Muscle layer of duodenum (tissue), 2 donors: ENCODE results near the gene SLC3A2.

Source experiments
- H3K27ac ChIP-seq: one replicate; pipeline ENCODE4 v1.7.0; 2013; ENCODE audit warnings: mild to moderate bottlenecking, low read length
- H3K27me3 ChIP-seq: one replicate; pipeline ENCODE4 v1.7.0; 2013; ENCODE audit warnings: low read depth, mild to moderate bottlenecking, control low read depth, low read length
- H3K36me3 ChIP-seq, 2 donors: one replicate each; pipeline ENCODE4 v1.7.0; 2013; ENCODE audit warnings: low read length in 2 of 2, control low read depth in 1 of 2, mild to moderate bottlenecking in 1 of 2; ENCODE audit not compliant: insufficient read depth in 2 of 2, control insufficient read depth in 1 of 2
- H3K4me1 ChIP-seq, 2 donors: one replicate each; pipeline ENCODE4 v1.7.0; 2013; ENCODE audit warnings: low read length in 2 of 2, mild to moderate bottlenecking in 2 of 2, control low read depth in 1 of 2, moderate library complexity in 1 of 2; ENCODE audit not compliant: insufficient read depth in 2 of 2, control insufficient read depth in 1 of 2
- H3K4me3 ChIP-seq, 2 donors: one replicate each; pipeline ENCODE4 v1.7.0; 2013; ENCODE audit warnings: low read length in 2 of 2, low read depth in 1 of 2, mild to moderate bottlenecking in 1 of 2
- H3K9me3 ChIP-seq, 2 donors: one replicate each; pipeline ENCODE4 v1.7.0; 2013; ENCODE audit warnings: low read length in 2 of 2, control low read depth in 1 of 2, mild to moderate bottlenecking in 1 of 2; ENCODE audit not compliant: control insufficient read depth in 1 of 2
- donor health status: healthy.

The SLC3A2 gene

GRCh38 chr11:62865635-62866034 is 15.1 kb upstream of the SLC3A2 start:
- no peaks in the 10 kb centered on the region for H3K9me3 ChIP-seq
- no peak overlapping the region for H3K4me3 ChIP-seq
- no peaks in the 10 kb centered on the region for H3K4me1 ChIP-seq
- no peaks in the 10 kb centered on the region for H3K36me3 ChIP-seq
- H3K27me3 ChIP-seq, result no peaks in the 10 kb centered on the region
- H3K27ac ChIP-seq, result no peak overlapping the region

- Histone ChIP-seq H3K27ac (no peak overlapping the region), H3K4me1 (peaks cover 5 to 8% of the 10 kb centered on the region in 2 donors), H3K27me3 (no peaks in the 10 kb centered on the region), H3K36me3 (no peaks in the 10 kb centered on the region), H3K9me3 (no peaks in the 10 kb centered on the region), H3K4me3 (no peak overlapping the region)
These were observed 5.8 kb upstream of the SLC3A2 start for GRCh38 chr11:62874851-62875250.

GRCh38 chr11:62875698-62876478 is 4.8 kb upstream of the SLC3A2 start:
- Histone ChIP-seq H3K27me3 (no peaks in the 10 kb centered on the region), H3K36me3 (peaks cover 0 to 2% of the 10 kb centered on the region in 2 donors), H3K4me1 (peaks cover 10 to 14% of the 10 kb centered on the region in 2 donors), H3K27ac (no peak overlapping the region), H3K9me3 (no peaks in the 10 kb centered on the region), H3K4me3 (no peak overlapping the region)

GRCh38 chr11:62876712-62877111 is 4.0 kb upstream of the SLC3A2 start:
- H3K27ac ChIP-seq, result no peak overlapping the region
- no peaks in the 10 kb centered on the region for H3K9me3 ChIP-seq

GRCh38 chr11:62879235-62879978 is 1.3 kb upstream of the SLC3A2 start:
- peaks cover 19 to 36% of the 10 kb centered on the region in 2 donors for H3K36me3 ChIP-seq
- H3K9me3 ChIP-seq, result no peaks in the 10 kb centered on the region
- peak overlapping the region; percentile 99 for H3K27ac ChIP-seq
- peaks cover 21 to 39% of the 10 kb centered on the region in 2 donors for H3K4me1 ChIP-seq
- no peaks in the 10 kb centered on the region for H3K27me3 ChIP-seq
- H3K4me3 ChIP-seq, result peak overlapping the region; percentile 94 to 97

More at GRCh38 chr11:62876712-62877111, 4.0 kb upstream of the SLC3A2 start:
- peaks cover 0 to 9% of the 10 kb centered on the region in 2 donors for H3K36me3 ChIP-seq
- no peak overlapping the region for H3K4me3 ChIP-seq
- no peaks in the 10 kb centered on the region for H3K27me3 ChIP-seq
- peaks cover 10 to 14% of the 10 kb centered on the region in 2 donors for H3K4me1 ChIP-seq

GRCh38 chr11:62880231-62880802 is 379 bp upstream of the SLC3A2 start:
- peaks cover 26 to 44% of the 10 kb centered on the region in 2 donors for H3K36me3 ChIP-seq
- no peaks in the 10 kb centered on the region for H3K9me3 ChIP-seq
- H3K4me3 ChIP-seq, result peak overlapping the region; percentile 94 to 97
- peaks cover 25 to 46% of the 10 kb centered on the region in 2 donors for H3K4me1 ChIP-seq
- no peaks in the 10 kb centered on the region for H3K27me3 ChIP-seq
- H3K27ac ChIP-seq, result peak overlapping the region; percentile 99

- Histone ChIP-seq H3K4me1 (peaks cover 25 to 50% of the 10 kb centered on the region in 2 donors), H3K9me3 (no peaks in the 10 kb centered on the region), H3K27me3 (no peaks in the 10 kb centered on the region), H3K4me3 (peak overlapping the region; percentile 94 to 97), H3K36me3 (peaks cover 33 to 59% of the 10 kb centered on the region in 2 donors), H3K27ac (peak overlapping the region; percentile 99)
These were observed 1.1 kb downstream of the SLC3A2 start for GRCh38 chr11:62881579-62882430.

GRCh38 chr11:62882431-62882749 is 1.7 kb downstream of the SLC3A2 start:
- Histone ChIP-seq H3K9me3 (no peaks in the 10 kb centered on the region), H3K27ac (peak overlapping the region; percentile 99), H3K27me3 (no peaks in the 10 kb centered on the region), H3K4me1 (peaks cover 25 to 50% of the 10 kb centered on the region in 2 donors), H3K4me3 (peak overlapping the region; percentile 94 to 97), H3K36me3 (peaks cover 39 to 65% of the 10 kb centered on the region in 2 donors)

- peak overlapping the region; percentile 99 for H3K27ac ChIP-seq
- no peaks in the 10 kb centered on the region for H3K27me3 ChIP-seq
- H3K36me3 ChIP-seq, result peaks cover 41 to 69% of the 10 kb centered on the region in 2 donors
- H3K4me1 ChIP-seq, result peaks cover 25 to 50% of the 10 kb centered on the region in 2 donors
- H3K9me3 ChIP-seq, result no peaks in the 10 kb centered on the region
- peak overlapping the region; percentile 94 to 97 for H3K4me3 ChIP-seq
These were observed 2.2 kb downstream of the SLC3A2 start for GRCh38 chr11:62882788-62883501.

GRCh38 chr11:62883673-62884072 is 3.0 kb downstream of the SLC3A2 start:
- H3K4me1 ChIP-seq, result peaks cover 25 to 50% of the 10 kb centered on the region in 2 donors
- peak overlapping the region in 1 of 2 donors; percentile 97 for H3K4me3 ChIP-seq

More at GRCh38 chr11:62883673-62884072, 3.0 kb downstream of the SLC3A2 start:
- Histone ChIP-seq H3K27ac (peak overlapping the region; percentile 99), H3K36me3 (peaks cover 49 to 76% of the 10 kb centered on the region in 2 donors), H3K9me3 (no peaks in the 10 kb centered on the region), H3K27me3 (no peaks in the 10 kb centered on the region)
